ENCODE results near the gene IGFL2. TPM values are rescaled to one million over a fixed set of nuclear protein-coding genes. Genes with fewer than 3 reads are reported as not detected.
"Not testable (repeated sequence)": the region's sequence is repeated elsewhere in the genome, so short reads cannot be mapped to it uniquely, and the experiment has no call there.

IGFL2 gene
- total RNA-seq, 1 donor from 2014 or later = not detected

DNA sequence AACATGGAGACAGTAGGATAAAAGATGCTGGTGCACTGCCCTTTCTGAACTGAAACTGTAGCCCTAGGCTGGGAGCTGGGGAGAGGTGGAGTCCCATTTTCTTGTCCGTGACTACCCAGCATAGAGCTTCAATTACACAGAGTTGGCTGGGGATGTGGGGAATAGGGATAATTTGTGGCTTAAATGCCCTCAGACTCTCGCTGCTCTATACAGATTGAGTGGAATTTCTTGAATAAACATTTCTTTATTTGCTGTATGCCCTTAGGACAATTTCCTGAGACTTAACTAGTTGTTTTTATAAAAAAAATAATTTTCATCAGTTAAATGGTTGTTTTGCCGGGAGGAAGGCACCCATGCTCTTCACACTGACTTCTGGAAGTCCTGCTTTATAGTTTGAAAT is 7.2 kb downstream of the IGFL2 start:
- Mint-ChIP-seq H3K36me3 (ENCODE audit: unreplicated experiment) (no peaks in the 10 kb centered on the region), H3K27me3 (ENCODE audit: unreplicated experiment) (peaks cover 78% of the 10 kb centered on the region), H3K9me3 (ENCODE audit: unreplicated experiment) (no peaks in the 10 kb centered on the region), H3K4me3 (ENCODE audit: unreplicated experiment) (no peak overlapping the region), H3K4me1 (ENCODE audit: unreplicated experiment) (peaks cover 12% of the 10 kb centered on the region), H3K27ac (ENCODE audit: unreplicated experiment) (no peak overlapping the region)
- no peak for DNase-seq (ENCODE audit: extremely low spot score, unreplicated experiment)
- TF ChIP-seq, protein P1, sequence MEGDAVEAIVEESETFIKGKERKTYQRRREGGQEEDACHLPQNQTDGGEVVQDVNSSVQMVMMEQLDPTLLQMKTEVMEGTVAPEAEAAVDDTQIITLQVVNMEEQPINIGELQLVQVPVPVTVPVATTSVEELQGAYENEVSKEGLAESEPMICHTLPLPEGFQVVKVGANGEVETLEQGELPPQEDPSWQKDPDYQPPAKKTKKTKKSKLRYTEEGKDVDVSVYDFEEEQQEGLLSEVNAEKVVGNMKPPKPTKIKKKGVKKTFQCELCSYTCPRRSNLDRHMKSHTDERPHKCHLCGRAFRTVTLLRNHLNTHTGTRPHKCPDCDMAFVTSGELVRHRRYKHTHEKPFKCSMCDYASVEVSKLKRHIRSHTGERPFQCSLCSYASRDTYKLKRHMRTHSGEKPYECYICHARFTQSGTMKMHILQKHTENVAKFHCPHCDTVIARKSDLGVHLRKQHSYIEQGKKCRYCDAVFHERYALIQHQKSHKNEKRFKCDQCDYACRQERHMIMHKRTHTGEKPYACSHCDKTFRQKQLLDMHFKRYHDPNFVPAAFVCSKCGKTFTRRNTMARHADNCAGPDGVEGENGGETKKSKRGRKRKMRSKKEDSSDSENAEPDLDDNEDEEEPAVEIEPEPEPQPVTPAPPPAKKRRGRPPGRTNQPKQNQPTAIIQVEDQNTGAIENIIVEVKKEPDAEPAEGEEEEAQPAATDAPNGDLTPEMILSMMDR (IDR thresholded peaks at IDR 0.05) = no peak

DNA sequence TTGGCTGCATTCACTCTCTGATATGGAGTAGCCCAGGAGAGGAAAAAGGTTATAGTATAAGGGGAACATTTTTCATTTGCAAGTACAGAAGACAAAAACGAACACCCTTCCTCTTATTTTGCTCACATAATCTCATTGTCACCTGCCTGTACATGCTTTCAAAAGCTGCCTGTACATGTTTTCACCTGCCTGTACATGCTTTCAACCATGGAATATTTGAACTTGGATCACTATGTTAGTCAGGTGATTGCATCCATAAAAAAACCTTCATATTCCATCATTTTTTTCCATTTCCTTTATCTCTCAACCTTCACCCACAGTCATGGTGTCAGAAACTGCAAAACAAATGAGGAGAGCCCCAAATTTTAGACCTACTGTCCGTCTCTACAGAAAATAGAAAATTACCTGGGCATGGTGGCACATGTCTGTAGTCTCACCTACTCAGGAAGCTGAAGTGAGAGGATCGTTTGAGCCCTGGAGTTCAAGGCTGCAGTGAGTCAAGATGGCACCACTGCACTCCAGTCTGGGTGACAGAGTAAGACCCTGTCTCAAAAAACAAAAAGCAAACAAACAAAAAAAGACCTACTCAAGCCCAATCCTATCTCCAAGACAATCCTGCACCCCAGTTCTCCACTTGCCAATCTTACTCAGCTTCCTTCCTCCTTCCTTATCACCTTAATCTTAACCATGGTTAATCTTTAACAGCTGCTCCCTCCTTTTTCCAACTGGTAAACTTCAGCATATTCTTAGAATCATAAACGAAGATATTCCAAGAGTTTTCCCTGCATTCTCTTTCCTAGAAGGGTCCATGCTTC is 11.6 kb downstream of the IGFL2 start:
- H3K4me1 Mint-ChIP-seq (ENCODE audit: unreplicated experiment) = peaks cover 12% of the 10 kb centered on the region
- no peak for DNase-seq (ENCODE audit: extremely low spot score, unreplicated experiment)
- no peak overlapping the region for H3K4me3 Mint-ChIP-seq (ENCODE audit: unreplicated experiment)
- no peak overlapping the region for H3K27ac Mint-ChIP-seq (ENCODE audit: unreplicated experiment)
- TF ChIP-seq, protein P1 (IDR thresholded peaks at IDR 0.05) = no peak
- no peaks in the 10 kb centered on the region for H3K36me3 Mint-ChIP-seq (ENCODE audit: unreplicated experiment)
- H3K27me3 Mint-ChIP-seq (ENCODE audit: unreplicated experiment) = peaks cover 64% of the 10 kb centered on the region
- peaks cover 25% of the 10 kb centered on the region for H3K9me3 Mint-ChIP-seq (ENCODE audit: unreplicated experiment)

DNA sequence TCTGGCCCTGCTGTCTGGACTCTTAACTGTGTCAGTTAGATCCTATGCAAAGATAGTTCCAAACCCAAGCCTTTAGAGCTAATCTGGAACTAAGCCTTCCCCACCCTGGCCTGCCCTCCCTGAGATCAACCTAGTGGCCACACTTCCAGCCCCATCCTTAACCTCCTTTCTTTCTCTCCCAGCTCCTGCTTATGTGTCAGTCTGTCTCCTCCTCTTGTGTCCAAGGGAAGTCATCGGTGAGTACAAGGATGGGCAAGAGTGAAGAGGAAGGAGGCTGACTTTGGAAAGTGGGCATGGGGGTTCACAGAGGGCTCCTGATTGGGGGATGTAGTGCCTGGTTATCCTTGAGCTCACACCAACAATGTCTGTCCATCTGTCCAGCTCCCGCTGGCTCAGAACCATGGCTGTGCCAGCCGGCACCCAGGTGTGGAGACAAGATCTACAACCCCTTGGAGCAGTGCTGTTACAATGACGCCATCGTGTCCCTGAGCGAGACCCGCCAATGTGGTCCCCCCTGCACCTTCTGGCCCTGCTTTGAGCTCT is 12.3 kb downstream of the IGFL2 start:
- H3K4me1 Mint-ChIP-seq (ENCODE audit: unreplicated experiment) = peaks cover 5% of the 10 kb centered on the region
- H3K27ac Mint-ChIP-seq (ENCODE audit: unreplicated experiment) = no peak overlapping the region
- no peak for DNase-seq (ENCODE audit: extremely low spot score, unreplicated experiment)
- no peak overlapping the region for H3K4me3 Mint-ChIP-seq (ENCODE audit: unreplicated experiment)
- peaks cover 58% of the 10 kb centered on the region for H3K27me3 Mint-ChIP-seq (ENCODE audit: unreplicated experiment)
- no peaks in the 10 kb centered on the region for H3K36me3 Mint-ChIP-seq (ENCODE audit: unreplicated experiment)
- TF ChIP-seq, protein P1 (IDR thresholded peaks at IDR 0.05) = no peak
- peaks cover 25% of the 10 kb centered on the region for H3K9me3 Mint-ChIP-seq (ENCODE audit: unreplicated experiment)

DNA sequence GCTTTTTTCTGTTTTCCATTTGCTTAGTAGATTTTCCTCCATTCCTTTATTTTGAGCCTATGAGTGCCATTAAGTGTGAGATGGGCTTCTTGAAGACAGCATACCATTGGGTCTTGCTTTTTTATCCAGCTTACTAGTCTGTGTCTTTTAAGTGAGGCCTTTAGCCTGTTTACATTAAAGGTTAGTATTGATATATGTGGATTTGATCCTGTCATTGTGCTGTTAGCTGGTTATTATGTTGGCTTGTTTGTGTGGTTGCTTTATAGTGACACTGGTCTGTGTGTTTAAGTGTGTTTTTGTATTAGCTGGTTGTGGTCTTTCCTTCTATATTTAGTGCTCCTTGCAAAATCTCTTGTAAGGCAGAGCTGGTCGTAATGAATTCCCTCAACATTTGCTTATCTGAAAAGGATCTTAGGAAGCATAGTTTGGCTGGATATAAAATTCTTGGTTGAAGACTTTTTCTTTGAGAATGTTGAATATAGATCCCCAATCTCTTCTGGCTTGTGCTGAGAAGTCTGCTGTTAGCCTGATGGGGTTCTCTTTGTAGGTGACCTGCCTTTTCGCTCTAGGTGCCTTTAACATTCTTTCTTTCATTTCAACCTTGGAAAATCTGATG is 13.7 kb downstream of the IGFL2 start:
- not testable (repeated sequence) for H3K27ac Mint-ChIP-seq (ENCODE audit: unreplicated experiment); H3K4me3 Mint-ChIP-seq (ENCODE audit: unreplicated experiment); H3K36me3 Mint-ChIP-seq (ENCODE audit: unreplicated experiment); H3K4me1 Mint-ChIP-seq (ENCODE audit: unreplicated experiment); DNase-seq (ENCODE audit: extremely low spot score, unreplicated experiment)
- H3K9me3 Mint-ChIP-seq (ENCODE audit: unreplicated experiment) = peaks cover 25% of the 10 kb centered on the region
- H3K27me3 Mint-ChIP-seq (ENCODE audit: unreplicated experiment) = peaks cover 52% of the 10 kb centered on the region

DNA sequence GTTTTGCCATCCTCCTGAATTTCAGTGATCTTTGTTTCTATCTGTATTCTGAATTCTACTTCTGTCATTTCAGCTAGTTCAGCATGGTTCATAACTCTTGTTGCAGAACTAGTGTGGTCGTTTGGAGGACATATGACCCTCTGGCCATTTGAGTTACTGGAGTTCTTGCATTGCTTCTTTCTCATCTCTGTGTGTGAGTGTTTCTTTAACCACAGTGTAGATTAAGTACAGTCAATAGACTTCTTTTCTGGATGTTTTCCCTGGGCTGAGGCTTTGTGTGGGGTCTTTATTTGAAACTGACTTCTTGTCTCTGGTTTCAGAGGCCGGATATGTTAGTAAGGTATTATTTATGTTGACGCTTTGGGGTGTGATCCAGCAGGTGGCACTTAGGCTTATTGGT is 14.7 kb downstream of the IGFL2 start:
- Mint-ChIP-seq H3K4me3 (ENCODE audit: unreplicated experiment) (no peak overlapping the region), H3K27ac (ENCODE audit: unreplicated experiment) (no peak overlapping the region), H3K36me3 (ENCODE audit: unreplicated experiment) (no peaks in the 10 kb centered on the region), H3K4me1 (ENCODE audit: unreplicated experiment) (no peaks in the 10 kb centered on the region), H3K27me3 (ENCODE audit: unreplicated experiment) (peaks cover 53% of the 10 kb centered on the region), H3K9me3 (ENCODE audit: unreplicated experiment) (peaks cover 25% of the 10 kb centered on the region)
- TF ChIP-seq, protein P1 (IDR thresholded peaks at IDR 0.05) = no peak
- no peak for DNase-seq (ENCODE audit: extremely low spot score, unreplicated experiment)
